ENCODE data around the gene DNAH14. TPM values are rescaled to one million over a fixed set of nuclear protein-coding genes. Genes with fewer than 3 reads are reported as not detected.

The DNAH14 gene
- total and polyA plus RNA-seq, 2 of the 13 experiments (the other 11 are each of a cell fraction or from before 2014, with no cell fraction given) = 4.5 to 27.5 TPM

- TF ChIP-seq ZNF646 (CRISPR knock-in tag; IDR thresholded peaks at IDR 0.05) = 0 out of 2 replicates have a peak, but pooled peaks have one; percentile 32
- TF ChIP-seq PAX8 (CRISPR knock-in tag; IDR thresholded peaks at IDR 0.05; ENCODE audit: borderline replicate concordance) = no peak
- peak; percentile 32; the same call in 1 of the 2 replicates for TF ChIP-seq ZNF710 (CRISPR knock-in tag; IDR thresholded peaks at IDR 0.05; ENCODE audit: borderline replicate concordance)
- TF ChIP-seq ZNF792 (CRISPR knock-in tag; IDR thresholded peaks at IDR 0.05) = no peak
- no peak for TF ChIP-seq ZNF124 (CRISPR knock-in tag; IDR thresholded peaks at IDR 0.05)
- TF ChIP-seq ZNF407 (CRISPR knock-in tag; IDR thresholded peaks at IDR 0.05; ENCODE audit: not compliant biosample characterization) = peak; percentile 12
- TF ChIP-seq ZBTB25 (CRISPR knock-in tag; IDR thresholded peaks at IDR 0.05) = peak; percentile 20; the same call in 1 of the 2 replicates
- TF ChIP-seq ZFP37 (CRISPR knock-in tag; IDR thresholded peaks at IDR 0.05; ENCODE audit: borderline replicate concordance) = no peak
Observed at GRCh38 chr1:225427235-225428067, 498.0 kb downstream of the DNAH14 start, which contains the start of gene LBR (continued).
